HUDEP-2 (cell line): ENCODE data around the gene SLC39A11.
"Not testable (repeated sequence)": the region's sequence is repeated elsewhere in the genome, so short reads cannot be mapped to it uniquely, and the experiment has no call there.

ENCODE experiments used
- DNase-seq, 76 experiments: peaks; one replicate each; lab custom pipeline; 2025; ENCODE audit not compliant: unreplicated experiment in 76 of 76; lab: John Stamatoyannopoulos, UW

Gene SLC39A11

GRCh38 chr17:73013816-73014663, 78.4 kb downstream of the SLC39A11 start:
- DNase-seq: peak in 2 of 76 experiments; percentile 6 to 7

- DNase-seq: no peak
Observed at GRCh38 chr17:73013301-73013700, 79.2 kb downstream of the SLC39A11 start.

GRCh38 chr17:73011016-73011486, 81.4 kb downstream of the SLC39A11 start:
- peak in 73 of 76 experiments; percentile 24 to 82 (median 63) for DNase-seq

- no peak for DNase-seq
Observed at GRCh38 chr17:73010414-73010813, 82.1 kb downstream of the SLC39A11 start.

- peak in 5 of 76 experiments; percentile 0 to 21 (median 18) for DNase-seq
Observed at GRCh38 chr17:73007407-73007806, 85.1 kb downstream of the SLC39A11 start.

- DNase-seq: no peak
Observed at GRCh38 chr17:73005360-73005759, 87.1 kb downstream of the SLC39A11 start.

- no peak for DNase-seq
Observed at GRCh38 chr17:73003487-73003886, 89.0 kb downstream of the SLC39A11 start.

GRCh38 chr17:73000832-73001231, 91.7 kb downstream of the SLC39A11 start:
- no peak for DNase-seq

- DNase-seq: not testable (repeated sequence)
Observed at GRCh38 chr17:72999474-72999873, 93.0 kb downstream of the SLC39A11 start.

GRCh38 chr17:72998343-72998742, 94.1 kb downstream of the SLC39A11 start:
- DNase-seq: no peak

GRCh38 chr17:72997559-72997958, 94.9 kb downstream of the SLC39A11 start:
- peak in 5 of 76 experiments; percentile 3 to 27 (median 25) for DNase-seq

GRCh38 chr17:72996791-72997190, 95.7 kb downstream of the SLC39A11 start:
- DNase-seq: no peak

- peak in 2 of 76 experiments; percentile 13 to 17 for DNase-seq
Observed at GRCh38 chr17:72995008-72995656, 97.4 kb downstream of the SLC39A11 start.

- peak in 15 of 76 experiments; percentile 7 to 39 (median 21) for DNase-seq
Observed at GRCh38 chr17:72992783-72993467, 99.6 kb downstream of the SLC39A11 start.

- no peak for DNase-seq
Observed at GRCh38 chr17:72991651-72992050, 100.8 kb downstream of the SLC39A11 start.

GRCh38 chr17:72989074-72989610, 103.3 kb downstream of the SLC39A11 start:
- no peak for DNase-seq

GRCh38 chr17:72988451-72988850, 104.0 kb downstream of the SLC39A11 start:
- no peak for DNase-seq

GRCh38 chr17:72987166-72987565, 105.3 kb downstream of the SLC39A11 start:
- no peak for DNase-seq

- DNase-seq: peak in 70 of 76 experiments; percentile 12 to 86 (median 56)
Observed at GRCh38 chr17:72985882-72986720, 106.4 kb downstream of the SLC39A11 start.

GRCh38 chr17:72984926-72985325, 107.6 kb downstream of the SLC39A11 start:
- DNase-seq: no peak
